DOHH2 (cell line): Measurements from ENCODE around the gene ASF1A.

Experiments used
- H3F3A ChIP-seq: fragments of 200-600 bp; sonication (generic), shearing (Covaris generic); 2 replicates; pipeline ENCODE4 v1.6.0; 2016; ENCODE audit warnings: antibody characterized with exemption, mild to moderate bottlenecking; ENCODE audit not compliant: control insufficient read depth, insufficient read depth
- H3K27ac ChIP-seq: fragments of 200-600 bp; sonication (generic); 2 replicates; pipeline ENCODE4 v1.5.1; 2014; ENCODE audit warnings: low read depth, mild to moderate bottlenecking, low read length, moderate library complexity
- H3K27me3 ChIP-seq: fragments of 200-600 bp; sonication (generic); 2 replicates; pipeline ENCODE4 v1.6.1; 2014; ENCODE audit warnings: mild to moderate bottlenecking, low read length, mixed read lengths; ENCODE audit not compliant: control insufficient read depth
- H3K36me3 ChIP-seq: fragments of 200-600 bp; sonication (generic); 2 replicates; pipeline ENCODE4 v1.6.1; 2014; ENCODE audit warnings: mild to moderate bottlenecking, low read length, moderate library complexity, mixed read lengths; ENCODE audit not compliant: control insufficient read depth
- H3K4me1 ChIP-seq: fragments of 200-600 bp; sonication (generic); 2 replicates; pipeline ENCODE4 v1.6.1; 2014; ENCODE audit warnings: mild to moderate bottlenecking, low read length, mixed read lengths; ENCODE audit not compliant: control insufficient read depth
- H3K4me2 ChIP-seq: fragments of 200-600 bp; sonication (generic); 2 replicates; pipeline ENCODE4 v1.6.0; 2014; ENCODE audit warnings: mild to moderate bottlenecking, low read length, moderate library complexity
- H3K4me3 ChIP-seq: fragments of 200-600 bp; sonication (generic); 2 replicates; pipeline ENCODE4 v1.5.1; 2014; ENCODE audit warnings: mild to moderate bottlenecking, low read length, mixed read lengths
- H3K79me2 ChIP-seq: fragments of 200-600 bp; sonication (generic); 2 replicates; pipeline ENCODE4 v1.6.1; 2014; ENCODE audit warnings: mild to moderate bottlenecking, low read length, mixed read lengths; ENCODE audit not compliant: control insufficient read depth
- H3K9me2 ChIP-seq: fragments of 200-600 bp; sonication (generic); replicated peaks from 2 replicates; pipeline ENCODE4 v1.6.1; 2014; ENCODE audit warnings: mild to moderate bottlenecking, low read length, mixed read lengths; ENCODE audit not compliant: control insufficient read depth
- H3K9me3 ChIP-seq: fragments of 200-600 bp; sonication (generic); 2 replicates; pipeline ENCODE4 v1.6.1; 2014; ENCODE audit warnings: antibody characterized with exemption, low read length, mixed read lengths; ENCODE audit not compliant: control insufficient read depth, insufficient read depth
- H4K20me1 ChIP-seq: fragments of 200-600 bp; sonication (generic); 2 replicates; pipeline ENCODE4 v1.6.0; 2014; ENCODE audit warnings: low read depth, mild to moderate bottlenecking, antibody characterized with exemption, low read length, moderate library complexity; ENCODE audit not compliant: control insufficient read depth, insufficient read depth
- EZH2phosphoT487 ChIP-seq: fragments of 200-600 bp; sonication (generic); IDR thresholded peaks from 2 replicates; pipeline ENCODE4 v1.6.1; 2017; ENCODE audit warnings: borderline replicate concordance, mild to moderate bottlenecking, antibody characterized with exemption, low read length, moderate library complexity, mixed read lengths
- TF ChIP-seq, protein P1 (sequence below): fragments of 200-600 bp; sonication (generic); IDR thresholded peaks from one replicate; pipeline ENCODE4 v1.5.1; 2014; ENCODE audit warnings: antibody characterized with exemption, mild to moderate bottlenecking, low read depth, low read length; ENCODE audit not compliant: poor library complexity, severe bottlenecking

Gene ASF1A

GRCh38 chr6:118902726-118903125 is 8.8 kb downstream of the ASF1A start:
- no peak overlapping the region for H3K4me2 ChIP-seq
- peaks cover 23% of the 10 kb centered on the region for H3K4me1 ChIP-seq
- peaks cover 96% of the 10 kb centered on the region for H3K36me3 ChIP-seq
- H3K79me2 ChIP-seq: peaks cover 79% of the 10 kb centered on the region
- H3K9me2 ChIP-seq: no peaks in the 10 kb centered on the region
- H3K4me3 ChIP-seq: no peak overlapping the region
- no peaks in the 10 kb centered on the region for H3K27me3 ChIP-seq
- TF ChIP-seq, protein P1, sequence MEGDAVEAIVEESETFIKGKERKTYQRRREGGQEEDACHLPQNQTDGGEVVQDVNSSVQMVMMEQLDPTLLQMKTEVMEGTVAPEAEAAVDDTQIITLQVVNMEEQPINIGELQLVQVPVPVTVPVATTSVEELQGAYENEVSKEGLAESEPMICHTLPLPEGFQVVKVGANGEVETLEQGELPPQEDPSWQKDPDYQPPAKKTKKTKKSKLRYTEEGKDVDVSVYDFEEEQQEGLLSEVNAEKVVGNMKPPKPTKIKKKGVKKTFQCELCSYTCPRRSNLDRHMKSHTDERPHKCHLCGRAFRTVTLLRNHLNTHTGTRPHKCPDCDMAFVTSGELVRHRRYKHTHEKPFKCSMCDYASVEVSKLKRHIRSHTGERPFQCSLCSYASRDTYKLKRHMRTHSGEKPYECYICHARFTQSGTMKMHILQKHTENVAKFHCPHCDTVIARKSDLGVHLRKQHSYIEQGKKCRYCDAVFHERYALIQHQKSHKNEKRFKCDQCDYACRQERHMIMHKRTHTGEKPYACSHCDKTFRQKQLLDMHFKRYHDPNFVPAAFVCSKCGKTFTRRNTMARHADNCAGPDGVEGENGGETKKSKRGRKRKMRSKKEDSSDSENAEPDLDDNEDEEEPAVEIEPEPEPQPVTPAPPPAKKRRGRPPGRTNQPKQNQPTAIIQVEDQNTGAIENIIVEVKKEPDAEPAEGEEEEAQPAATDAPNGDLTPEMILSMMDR: no peak
- TF ChIP-seq EZH2phosphoT487: no peak
- H4K20me1 ChIP-seq: 0 out of 2 replicates have a peak, but pooled peaks cover 5% of the 10 kb centered on the region
- H3F3A ChIP-seq: no peaks in the 10 kb centered on the region
- no peak overlapping the region for H3K27ac ChIP-seq
- no peaks in the 10 kb centered on the region for H3K9me3 ChIP-seq

GRCh38 chr6:118903138-118903537 is 9.2 kb downstream of the ASF1A start:
- H3K27ac ChIP-seq: no peak overlapping the region
- TF ChIP-seq, protein P1: no peak
- TF ChIP-seq EZH2phosphoT487: no peak
- H3K27me3 ChIP-seq: no peaks in the 10 kb centered on the region
- no peak overlapping the region for H3K4me2 ChIP-seq
- 0 out of 2 replicates have a peak, but pooled peaks cover 5% of the 10 kb centered on the region for H4K20me1 ChIP-seq
- no peaks in the 10 kb centered on the region for H3F3A ChIP-seq
- H3K36me3 ChIP-seq: peaks cover 96% of the 10 kb centered on the region
- peaks cover 19% of the 10 kb centered on the region for H3K4me1 ChIP-seq
- H3K9me3 ChIP-seq: no peaks in the 10 kb centered on the region
- H3K9me2 ChIP-seq: no peaks in the 10 kb centered on the region
- H3K79me2 ChIP-seq: peaks cover 75% of the 10 kb centered on the region
- H3K4me3 ChIP-seq: no peak overlapping the region

- Histone ChIP-seq H3K79me2 (peaks cover 70% of the 10 kb centered on the region), H3K9me2 (no peaks in the 10 kb centered on the region), H3F3A (0 out of 2 replicates have a peak, but pooled peaks cover 4% of the 10 kb centered on the region), H3K4me2 (no peak overlapping the region), H3K4me3 (no peak overlapping the region), H3K9me3 (no peaks in the 10 kb centered on the region), H3K4me1 (peaks cover 17% of the 10 kb centered on the region), H3K36me3 (peaks cover 99% of the 10 kb centered on the region), H3K27ac (no peak overlapping the region), H4K20me1 (0 out of 2 replicates have a peak, but pooled peaks cover 5% of the 10 kb centered on the region), H3K27me3 (no peaks in the 10 kb centered on the region)
- TF ChIP-seq EZH2phosphoT487: no peak
- TF ChIP-seq, protein P1: no peak
These were observed 9.7 kb downstream of the ASF1A start for GRCh38 chr6:118903691-118904090.

GRCh38 chr6:118905084-118905483 is 11.1 kb downstream of the ASF1A start:
- peaks cover 56% of the 10 kb centered on the region for H3K79me2 ChIP-seq
- H3K4me1 ChIP-seq: peaks cover 4% of the 10 kb centered on the region
- no peak overlapping the region for H3K4me3 ChIP-seq
- H3K36me3 ChIP-seq: peaks cover 96% of the 10 kb centered on the region
- no peaks in the 10 kb centered on the region for H3K9me2 ChIP-seq
- H3K9me3 ChIP-seq: no peaks in the 10 kb centered on the region
- H3F3A ChIP-seq: 0 out of 2 replicates have a peak, but pooled peaks cover 4% of the 10 kb centered on the region
- H3K27me3 ChIP-seq: no peaks in the 10 kb centered on the region
- H3K4me2 ChIP-seq: no peak overlapping the region
- no peak overlapping the region for H3K27ac ChIP-seq
- H4K20me1 ChIP-seq: 0 out of 2 replicates have a peak, but pooled peaks cover 5% of the 10 kb centered on the region
- no peak for TF ChIP-seq EZH2phosphoT487
- TF ChIP-seq, protein P1: no peak
